HG03196 (cell line): ENCODE data around the gene THYN1.
"Not testable (repeated sequence)": the region's sequence is repeated elsewhere in the genome, so short reads cannot be mapped to it uniquely, and the experiment has no call there.

Experiments used
- ATAC-seq: cut with Tn5 transposase; IDR thresholded peaks from one replicate; pipeline ENCODE4 v1.9.1; 2021; ENCODE audit not compliant: unreplicated experiment

THYN1 gene

DNA sequence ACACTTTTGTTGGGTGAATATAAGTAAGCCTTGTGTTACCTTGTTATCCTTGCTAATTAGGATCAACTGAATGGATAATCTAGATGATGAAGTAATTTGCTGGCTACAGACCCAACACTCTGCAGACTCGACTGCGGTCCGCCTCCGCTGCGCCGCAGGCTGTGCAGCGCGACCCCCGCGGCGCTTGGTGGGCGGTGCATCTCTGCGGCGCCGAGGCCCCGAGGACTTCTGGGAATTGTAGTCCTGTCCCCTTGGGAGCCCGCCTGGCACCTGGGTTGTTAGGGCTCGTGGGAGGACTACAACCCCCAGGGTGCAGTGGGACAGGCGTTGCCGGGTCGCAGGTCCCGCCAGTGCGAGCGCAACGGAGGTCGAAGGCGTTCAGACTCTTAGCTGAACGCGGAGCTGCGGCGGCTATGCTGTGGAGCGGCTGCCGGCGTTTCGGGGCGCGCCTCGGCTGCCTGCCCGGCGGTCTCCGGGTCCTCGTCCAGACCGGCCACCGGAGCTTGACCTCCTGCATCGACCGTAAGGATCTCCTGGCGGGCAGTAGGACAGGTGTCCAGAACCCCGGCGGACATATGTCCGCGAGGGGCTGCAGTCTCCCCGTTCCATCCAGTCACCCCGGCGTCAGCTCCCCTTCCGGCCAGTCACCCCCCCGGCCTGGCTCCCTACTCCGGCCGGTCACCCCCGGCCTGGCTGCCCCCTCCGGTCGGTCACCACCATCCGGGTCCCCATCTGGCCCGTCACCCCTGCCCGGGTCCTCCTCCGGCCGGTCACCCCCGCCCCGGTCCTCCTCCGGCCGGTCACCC is at the start of gene THYN1, which contains the start of gene ACAD8:
Gene THYN1 (minus strand): TSS at position 165 of the 806 bp plus-strand sequence. CDS start 470 bp downstream, outside the sequence.
Gene ACAD8 (plus strand): TSS at position 381 of the 806 bp plus-strand sequence. CDS start 33 bp downstream, at position 414.
- peak; percentile 100 for ATAC-seq

DNA sequence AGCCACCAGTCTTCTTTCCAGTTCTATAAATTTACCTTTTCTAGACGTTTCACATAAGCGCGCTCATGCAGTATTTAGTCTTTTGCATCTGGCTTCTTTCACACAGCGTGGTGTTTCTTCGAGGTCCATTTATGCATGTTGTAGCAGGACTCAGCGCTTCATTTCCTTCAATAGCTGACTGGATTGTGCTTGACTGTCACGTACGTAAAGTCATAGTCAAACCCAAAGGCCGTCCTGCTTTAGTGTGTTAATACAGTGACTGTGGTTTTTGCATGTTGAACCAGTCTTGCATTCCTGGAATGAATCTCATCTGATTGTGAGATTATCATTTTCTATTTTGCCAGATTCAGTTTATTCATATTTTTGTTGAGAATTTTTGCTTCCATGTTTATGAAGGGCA is 41.5 kb upstream of the THYN1 start:
- no peak for ATAC-seq

DNA sequence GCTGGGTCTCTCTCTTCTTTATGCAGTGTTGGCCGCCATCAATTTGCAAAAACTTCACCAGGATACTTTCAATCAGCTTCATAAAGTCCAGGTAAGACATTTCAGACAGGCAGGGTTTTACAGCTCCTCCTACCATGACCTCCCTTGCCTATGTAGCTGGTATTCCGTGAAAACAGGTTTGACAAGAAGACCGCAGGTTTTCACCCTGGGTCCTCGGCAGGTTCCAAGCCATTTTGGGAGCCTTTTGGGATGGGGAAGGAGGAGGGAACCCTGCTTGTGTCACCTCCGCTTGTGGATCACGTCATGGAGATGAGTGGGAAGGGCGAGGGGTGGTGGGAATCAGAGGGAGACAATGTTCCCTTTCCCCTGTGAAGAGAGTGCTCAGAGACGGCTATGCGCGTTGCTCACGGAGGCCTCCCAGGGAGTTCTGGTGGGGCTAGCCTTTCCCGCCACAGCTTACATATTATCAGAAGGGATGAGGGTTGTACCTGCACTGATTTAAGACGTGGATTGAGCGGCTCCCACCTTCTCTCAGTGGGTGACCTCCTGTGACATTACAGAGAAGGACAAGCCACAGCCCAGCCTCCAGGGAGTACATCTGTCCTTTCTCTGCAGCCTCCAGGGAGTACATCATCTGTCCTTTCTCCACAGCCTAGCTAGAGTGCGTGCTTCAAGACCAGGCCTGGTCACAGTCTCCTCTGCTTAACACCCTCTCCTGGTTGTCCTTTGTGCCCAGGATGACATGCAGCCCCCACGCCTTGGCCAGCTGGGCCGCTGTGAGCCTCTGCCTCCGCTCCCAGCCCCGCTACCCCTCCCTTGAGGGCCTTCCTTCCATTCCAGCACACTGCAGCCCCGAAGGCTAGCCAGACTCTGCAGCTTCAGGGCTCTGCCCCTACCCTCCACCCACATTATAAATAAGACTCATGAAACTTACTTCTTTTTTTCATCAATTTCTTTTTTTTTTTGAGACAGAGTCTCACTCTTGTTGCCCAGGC is 40.3 kb upstream of the THYN1 start:
- ATAC-seq: no peak

DNA sequence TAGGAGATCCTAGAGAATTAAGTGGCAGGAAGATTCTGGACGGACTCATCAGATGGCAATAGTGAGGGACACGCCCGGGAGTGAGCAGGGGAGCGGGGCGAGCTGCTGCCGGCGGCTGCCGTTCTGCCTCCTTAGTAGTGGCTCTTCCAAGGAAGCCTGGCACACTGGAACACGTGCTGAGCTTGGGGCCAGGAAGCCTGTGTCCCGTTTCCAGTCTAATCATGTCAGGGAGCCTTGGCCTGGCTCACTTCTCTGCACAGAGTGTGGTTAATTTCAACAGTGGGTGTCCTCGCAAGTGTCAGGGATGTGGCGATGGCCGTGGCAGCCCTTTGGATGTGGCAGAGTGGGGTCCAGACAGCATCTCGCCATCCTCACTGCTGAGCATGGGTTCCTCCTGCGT is 39.5 kb upstream of the THYN1 start:
- ATAC-seq: no peak

DNA sequence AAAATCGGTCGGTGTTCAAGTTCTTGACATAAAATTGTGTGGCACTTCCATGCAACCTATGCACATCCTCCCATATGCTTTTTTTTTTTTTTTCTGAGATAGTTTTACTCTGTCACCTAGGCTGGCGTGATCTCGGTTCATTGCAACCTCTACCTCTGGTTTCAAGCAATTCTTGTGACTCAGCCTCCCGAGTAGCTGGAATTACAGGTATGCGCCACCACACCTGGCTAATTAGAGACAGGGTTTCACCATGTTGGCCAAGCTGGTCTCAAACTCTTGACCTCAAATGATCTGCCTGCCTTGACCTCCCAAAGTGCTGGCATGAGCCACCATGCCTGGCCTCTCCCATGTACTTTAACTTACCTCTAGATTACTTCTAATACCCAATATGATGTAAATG is 38.0 kb upstream of the THYN1 start:
- no peak for ATAC-seq

DNA sequence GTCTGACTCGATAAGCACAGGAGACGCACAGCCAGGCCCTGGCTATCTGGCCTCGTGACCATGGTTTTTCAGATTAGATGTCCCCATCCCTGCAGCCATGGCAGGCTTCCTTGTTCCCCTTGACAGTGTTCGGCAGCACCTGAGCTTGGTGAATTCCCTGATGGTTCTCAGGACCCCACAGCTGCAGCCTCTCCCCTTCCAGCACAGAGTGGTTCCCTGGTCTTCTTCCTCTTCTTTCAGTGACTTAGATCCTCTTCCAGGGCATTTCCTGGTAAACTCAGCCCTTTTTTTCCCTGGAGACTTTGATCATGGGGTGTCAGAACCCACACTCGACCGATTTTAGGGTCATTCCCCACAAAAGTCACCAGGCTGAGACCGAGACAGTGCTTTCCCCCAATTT is 37.5 kb upstream of the THYN1 start:
- no peak for ATAC-seq

DNA sequence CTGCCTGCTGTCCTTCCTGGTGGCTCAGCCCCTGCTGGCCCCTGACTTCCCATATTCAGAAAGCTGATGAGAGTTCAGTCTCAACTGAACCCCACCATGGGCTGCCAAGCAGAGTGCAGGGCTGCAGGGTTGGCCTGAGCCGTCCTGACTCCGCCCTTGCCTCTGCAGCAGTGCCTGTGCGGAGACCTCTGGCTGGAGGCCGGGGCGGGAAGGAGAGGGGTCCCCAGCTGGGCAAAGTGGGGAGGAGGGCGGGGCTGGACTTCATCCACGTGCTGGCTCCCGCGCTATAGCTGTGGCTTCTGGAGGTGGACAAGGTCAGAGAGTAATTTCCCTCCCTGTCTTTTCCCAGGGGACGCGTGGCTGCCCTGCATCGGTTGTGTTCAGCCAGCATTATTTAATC is 36.6 kb upstream of the THYN1 start:
- ATAC-seq: no peak

DNA sequence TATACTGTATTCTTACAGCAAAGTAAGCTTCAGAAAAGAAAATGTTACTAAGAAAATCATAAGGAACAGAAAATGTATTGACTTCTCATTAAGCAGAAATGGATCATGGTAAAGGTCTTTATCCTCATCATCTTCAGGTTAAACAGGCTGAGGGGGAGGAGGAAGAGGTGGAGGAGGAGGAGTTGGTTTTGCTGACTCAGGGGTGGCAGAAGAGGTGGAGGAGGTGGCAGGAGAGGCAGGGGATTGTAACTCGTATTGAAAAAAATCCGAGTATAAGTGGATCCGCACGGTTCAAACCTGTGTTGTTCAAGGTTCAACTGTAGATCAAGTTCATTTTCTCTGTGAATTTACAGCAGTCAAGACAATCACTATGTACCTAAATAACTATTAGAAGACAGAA is 36.0 kb upstream of the THYN1 start:
- no peak for ATAC-seq

DNA sequence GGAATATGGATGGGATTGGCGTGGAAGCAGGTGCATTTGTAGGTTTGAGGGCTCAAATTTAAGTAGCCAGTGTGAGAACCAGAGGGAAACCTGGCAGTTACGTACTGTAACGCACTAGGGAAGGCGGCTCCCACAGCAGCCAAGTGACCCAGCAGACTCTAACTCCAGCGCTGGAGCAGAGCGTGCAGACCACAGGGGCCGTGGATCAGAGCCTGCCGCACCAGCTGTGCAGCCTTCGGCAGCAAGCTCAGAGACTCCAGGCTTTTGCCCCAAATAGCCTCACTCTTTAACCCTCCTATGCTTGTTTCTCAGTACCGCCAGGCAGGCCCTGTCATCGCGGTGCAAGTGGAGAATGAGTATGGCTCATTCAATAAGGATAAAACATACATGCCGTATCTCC is 35.3 kb upstream of the THYN1 start:
- no peak for ATAC-seq

GRCh38 chr11:134287561-134287960 is 34.4 kb upstream of the THYN1 start:
- no peak for ATAC-seq

- ATAC-seq: not testable (repeated sequence)
These were observed 31.2 kb upstream of the THYN1 start for GRCh38 chr11:134284349-134284748.

DNA sequence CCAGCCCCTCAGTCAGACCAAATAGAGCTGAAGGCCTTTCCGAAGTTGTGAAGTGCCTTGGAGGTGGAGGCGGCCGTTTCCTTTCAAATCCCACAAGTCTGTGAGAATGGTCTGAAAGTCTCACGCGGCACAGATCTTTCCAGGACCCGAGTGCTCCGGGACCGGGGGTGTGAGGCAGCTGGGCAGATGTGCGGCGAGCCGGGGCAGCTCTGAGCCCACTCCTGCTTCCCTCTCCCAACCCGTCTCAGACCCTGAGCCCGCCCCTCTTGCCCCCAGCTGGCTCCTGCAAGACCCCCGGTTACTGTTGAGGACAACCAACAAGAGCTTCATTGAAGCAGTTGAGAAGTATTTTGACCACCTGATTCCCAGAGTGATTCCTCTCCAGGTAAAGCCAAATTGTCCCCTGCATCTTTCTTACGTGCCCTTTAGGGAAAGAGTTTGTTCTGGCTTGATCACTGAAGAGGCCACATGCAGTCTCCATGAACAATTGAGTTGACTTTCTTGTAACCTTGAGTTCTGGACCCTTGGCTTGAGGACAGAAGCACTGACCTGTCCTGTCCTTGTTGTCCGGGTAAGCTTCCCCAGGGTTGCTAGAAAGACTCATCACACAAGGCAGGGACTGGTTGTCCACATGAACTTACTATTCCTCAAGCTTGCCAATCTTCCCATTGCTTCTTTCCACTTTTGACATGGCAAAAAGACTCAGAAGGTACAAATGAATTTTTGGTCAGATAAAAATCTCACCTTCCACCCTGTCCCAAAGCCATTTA is 30.5 kb upstream of the THYN1 start:
- ATAC-seq: no peak

DNA sequence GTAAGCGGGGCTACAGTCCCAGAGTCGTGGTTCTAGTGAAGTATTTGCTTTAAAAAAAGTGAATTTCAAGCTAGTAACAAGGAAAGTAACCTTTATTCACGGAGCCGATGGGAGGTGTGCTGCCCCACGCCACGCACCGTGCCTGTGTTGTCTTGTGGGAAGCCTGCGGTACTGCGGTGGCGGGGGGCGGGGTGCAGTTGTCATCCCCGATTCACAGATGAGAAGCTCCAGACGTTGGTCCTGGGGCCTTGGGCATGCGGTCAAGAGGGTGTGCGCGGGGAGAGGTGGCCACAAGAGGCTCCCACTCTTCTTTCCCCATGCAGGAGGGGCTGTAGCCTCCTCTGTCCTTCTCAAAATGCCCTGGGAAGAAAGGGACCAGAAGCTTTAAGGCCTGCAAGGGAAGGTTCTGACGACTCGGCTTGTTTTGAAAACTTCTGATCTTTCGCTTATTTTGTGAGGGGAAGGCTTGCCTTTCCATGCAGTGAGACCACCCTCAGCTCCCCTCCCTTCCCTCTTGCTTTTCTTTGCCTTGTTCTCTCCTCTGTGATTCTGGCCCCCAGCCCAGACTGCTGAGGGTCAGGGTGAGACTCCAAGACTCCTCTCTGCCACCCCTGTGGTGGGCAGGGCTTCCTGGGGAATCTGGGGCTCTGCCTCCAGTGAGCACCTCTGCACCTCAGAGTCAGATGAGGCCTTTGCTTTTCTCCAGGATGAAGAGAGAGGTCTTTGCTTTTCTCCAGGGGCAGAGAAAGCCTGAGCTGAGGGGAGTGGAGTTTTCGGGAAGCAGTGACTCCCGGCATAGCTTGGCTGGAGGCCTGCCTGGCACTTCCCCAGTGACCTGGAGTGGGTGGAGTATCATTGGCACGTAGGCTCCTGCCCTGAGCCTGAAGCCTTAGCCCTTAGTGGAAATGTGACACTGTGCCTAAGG is 29.2 kb upstream of the THYN1 start:
- ATAC-seq: no peak

DNA sequence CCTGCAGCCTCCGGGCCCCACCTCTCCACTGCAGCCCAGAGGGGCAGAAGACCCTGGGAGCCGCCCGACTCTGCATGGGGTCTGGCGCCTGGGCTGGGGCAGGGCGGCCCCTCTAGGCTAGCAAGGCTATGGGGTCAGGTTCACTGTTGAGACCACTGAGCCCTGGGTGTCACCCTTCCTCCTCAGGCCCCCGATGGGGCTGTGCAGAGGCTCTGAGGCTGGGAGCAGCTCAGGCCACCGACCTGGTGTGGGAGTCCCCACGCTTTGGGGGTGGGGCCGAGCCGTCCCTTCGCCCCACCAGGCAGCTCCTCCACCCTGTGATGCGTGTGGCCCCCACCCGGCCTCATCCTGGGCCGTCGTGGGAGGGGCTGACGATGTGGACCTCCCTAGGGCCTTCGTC is 28.5 kb upstream of the THYN1 start:
- not testable (repeated sequence) for ATAC-seq

- ATAC-seq: no peak
These were observed 25.2 kb upstream of the THYN1 start for GRCh38 chr11:134278356-134278755.

DNA sequence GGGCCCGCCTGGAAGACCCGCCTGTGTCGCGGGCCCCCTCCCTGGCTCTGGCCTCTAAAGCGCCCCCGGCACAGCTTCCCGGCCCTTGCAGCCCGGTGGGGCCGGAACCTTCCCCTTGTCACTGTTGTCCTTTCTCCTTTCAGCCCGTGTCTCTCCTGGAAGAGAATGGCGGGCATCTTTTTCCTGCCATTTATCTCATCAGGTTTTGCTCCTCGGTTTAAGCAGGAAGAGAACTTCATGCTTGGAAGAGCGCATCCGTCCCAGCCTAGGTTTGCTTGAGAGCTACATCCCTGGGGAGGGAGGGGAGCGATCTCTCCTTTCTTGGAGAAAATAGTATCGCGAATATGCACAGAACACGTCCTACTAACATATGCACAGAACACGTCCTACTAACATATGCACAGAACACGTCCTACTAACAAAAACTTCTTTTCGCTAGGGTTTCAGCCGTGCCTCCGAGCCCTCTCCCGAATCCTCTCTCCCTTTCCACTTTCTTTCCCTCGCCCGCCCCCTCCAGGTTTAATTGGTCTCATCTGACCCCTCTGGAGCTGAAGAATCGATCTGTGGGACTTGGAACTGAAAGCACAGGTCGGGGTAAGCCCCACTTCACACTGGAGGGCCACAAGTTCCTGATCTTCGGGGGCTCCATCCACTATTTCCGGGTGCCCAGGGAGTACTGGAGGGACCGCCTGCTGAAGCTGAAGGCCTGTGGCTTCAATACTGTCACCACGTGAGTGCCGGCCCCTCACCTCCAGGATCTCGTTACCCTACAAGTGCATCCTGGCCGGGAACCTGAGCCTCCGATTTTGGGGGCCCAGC is 24.2 kb upstream of the THYN1 start:
- no peak for ATAC-seq

DNA sequence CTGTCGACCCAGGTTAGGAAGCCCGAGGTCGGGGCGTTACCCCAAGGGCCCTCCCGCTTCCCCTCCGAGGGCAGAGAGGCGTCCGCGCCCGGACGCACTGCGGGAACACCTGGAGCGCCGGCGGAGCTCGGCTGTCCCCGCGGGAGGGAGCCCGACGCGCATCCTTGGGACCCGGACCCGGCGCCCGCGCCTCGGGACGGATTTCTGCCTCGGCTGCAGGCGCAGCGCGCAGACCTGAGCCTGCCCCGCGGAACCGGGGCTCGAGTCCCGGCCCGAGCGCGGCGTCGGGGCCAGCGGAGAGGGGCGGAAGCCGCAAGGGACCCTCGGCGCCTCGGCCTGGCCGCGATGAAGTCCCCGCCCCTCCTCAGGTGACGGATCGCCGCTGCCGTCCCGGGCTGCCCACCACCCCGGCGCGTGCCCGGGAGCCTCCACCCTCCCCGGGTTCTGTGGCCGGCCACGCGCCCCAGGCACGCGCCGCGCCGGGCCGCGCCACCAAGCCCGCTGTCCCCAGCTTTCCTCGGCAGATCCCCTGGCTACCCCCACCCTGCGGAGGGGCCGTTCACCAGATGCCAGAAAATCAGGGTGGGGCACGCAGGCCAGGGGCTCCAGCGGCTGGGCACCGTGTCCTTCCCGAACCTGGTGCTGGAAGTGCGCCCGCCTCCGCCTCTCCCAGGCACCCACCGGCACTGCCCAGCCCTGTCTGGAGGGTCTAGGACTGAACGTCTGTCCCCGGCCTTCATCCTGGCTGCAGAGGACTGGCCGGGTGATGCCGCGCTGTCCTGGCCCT is 23.4 kb upstream of the THYN1 start:
- ATAC-seq: no peak
